Activated T-helper 2 cell treated with anti-CD3 and anti-CD28 coated beads, Interferon-gamma antibody, Interleukin-2, Interleukin-4, amounts not matched to agents 10 μg/mL and 5 μg/mL and 100 μg/mL, durations not matched to agents 14 hours and 24 hours and 36 hours (primary cell): Measurements from ENCODE around the gene WDR38. TPM values are rescaled to one million over a fixed set of nuclear protein-coding genes. Genes with fewer than 3 reads are reported as not detected.

ENCODE experiments used
- DNase-seq: peaks from one replicate; pipeline ENCODE4 v3.0.0; 2021; ENCODE audit warnings: low spot score
- H3K27ac Mint-ChIP-seq: one replicate; pipeline ENCODE4 v1.8.0; 2021; ENCODE audit warnings: mixed read lengths
- H3K27me3 Mint-ChIP-seq: one replicate; pipeline ENCODE4 v1.8.0; 2021; ENCODE audit warnings: low read depth, mixed read lengths
- H3K36me3 Mint-ChIP-seq: one replicate; pipeline ENCODE4 v1.8.0; 2021; ENCODE audit warnings: low read depth, mixed read lengths
- H3K4me1 Mint-ChIP-seq: one replicate; pipeline ENCODE4 v1.8.0; 2021; ENCODE audit warnings: low read depth, mixed read lengths
- H3K4me3 Mint-ChIP-seq: one replicate; pipeline ENCODE4 v1.8.0; 2021; ENCODE audit warnings: low read depth, mild to moderate bottlenecking, moderate library complexity, mixed read lengths
- H3K9me3 Mint-ChIP-seq: one replicate; pipeline ENCODE4 v1.8.0; 2021; ENCODE audit warnings: mixed read lengths
- intact Hi-C: fragments of 100-400 bp; cut with micrococcal nuclease; formaldehyde crosslinking; loops from one replicate; pipeline ENCODE4 v1.15.1; 2023
- total RNA-seq: library from RNA; stranded (reverse); gene quantifications from 2 replicates; pipeline ENCODE4 v1.2.3, GENCODE V29; 2022

WDR38 gene
- total RNA-seq, 1 donor from 2014 or later, result not detected

- peaks cover 39% of the 10 kb centered on the region for H3K4me1 Mint-ChIP-seq
- intact Hi-C loops, result loop anchor here (1.0 to 5.0 kb wide), 6 partner anchors 8 to 391 kb away; partner anchors contain the start of genes ARPC5L, GAPVD1, GOLGA1 and HSPA5
- no peaks in the 10 kb centered on the region for H3K27me3 Mint-ChIP-seq
- peaks cover 52% of the 10 kb centered on the region for H3K36me3 Mint-ChIP-seq
- peak overlapping the region; percentile 98 for H3K27ac Mint-ChIP-seq
- DNase-seq, result peak; percentile 71
- H3K9me3 Mint-ChIP-seq, result no peaks in the 10 kb centered on the region
- H3K4me3 Mint-ChIP-seq, result peak overlapping the region; percentile 99
Measured at GRCh38 chr9:124869986-124870560, 16.8 kb downstream of the WDR38 start.

- DNase-seq, result no peak
- peaks cover 59% of the 10 kb centered on the region for H3K36me3 Mint-ChIP-seq
- intact Hi-C loops, result loop anchor here (1.0 to 5.0 kb wide), 6 partner anchors 8 to 390 kb away; partner anchors contain the start of genes ARPC5L, GAPVD1, GOLGA1 and HSPA5
- peaks cover 39% of the 10 kb centered on the region for H3K4me1 Mint-ChIP-seq
- H3K4me3 Mint-ChIP-seq, result peak overlapping the region; percentile 99
- H3K27ac Mint-ChIP-seq, result peak overlapping the region; percentile 98
- H3K9me3 Mint-ChIP-seq, result no peaks in the 10 kb centered on the region
- no peaks in the 10 kb centered on the region for H3K27me3 Mint-ChIP-seq
Measured at GRCh38 chr9:124870723-124871122, 17.5 kb downstream of the WDR38 start.

- Mint-ChIP-seq H3K4me1 (peaks cover 39% of the 10 kb centered on the region), H3K4me3 (peak overlapping the region; percentile 99), H3K27ac (peak overlapping the region; percentile 98), H3K36me3 (peaks cover 62% of the 10 kb centered on the region), H3K9me3 (no peaks in the 10 kb centered on the region), H3K27me3 (no peaks in the 10 kb centered on the region)
- no peak for DNase-seq
- intact Hi-C loops, result loop anchor here (2.0 to 5.0 kb wide), 4 partner anchors 24 to 390 kb away; partner anchors contain the start of genes GAPVD1, HSPA5 and PPP6C
Measured at GRCh38 chr9:124871156-124871561, 17.9 kb downstream of the WDR38 start.

GRCh38 chr9:124873664-124874063, 20.4 kb downstream of the WDR38 start:
- intact Hi-C loops, result loop anchor here (5.0 kb wide), 1 partner anchor 314 kb away; the partner anchor contains the start of gene PPP6C
- Mint-ChIP-seq H3K4me3 (no peak overlapping the region), H3K27ac (no peak overlapping the region), H3K4me1 (peaks cover 36% of the 10 kb centered on the region), H3K9me3 (no peaks in the 10 kb centered on the region), H3K36me3 (peaks cover 79% of the 10 kb centered on the region), H3K27me3 (no peaks in the 10 kb centered on the region)
- no peak for DNase-seq

- Mint-ChIP-seq H3K36me3 (peaks cover 85% of the 10 kb centered on the region), H3K9me3 (no peaks in the 10 kb centered on the region), H3K4me3 (no peak overlapping the region), H3K4me1 (peaks cover 33% of the 10 kb centered on the region), H3K27me3 (no peaks in the 10 kb centered on the region), H3K27ac (no peak overlapping the region)
- intact Hi-C loops, result no loop called here
- no peak for DNase-seq
Measured at GRCh38 chr9:124875501-124875900, 22.2 kb downstream of the WDR38 start.

- no peak overlapping the region for H3K4me3 Mint-ChIP-seq
- intact Hi-C loops, result no loop called here
Measured at GRCh38 chr9:124877021-124877782, 23.9 kb downstream of the WDR38 start.

GRCh38 chr9:124878021-124878420, 24.8 kb downstream of the WDR38 start:
- Mint-ChIP-seq H3K36me3 (peaks cover 71% of the 10 kb centered on the region), H3K4me3 (no peak overlapping the region), H3K27ac (no peak overlapping the region), H3K4me1 (peaks cover 10% of the 10 kb centered on the region), H3K9me3 (no peaks in the 10 kb centered on the region), H3K27me3 (no peaks in the 10 kb centered on the region)
- intact Hi-C loops, result no loop called here
- no peak for DNase-seq

More at GRCh38 chr9:124877021-124877782, 23.9 kb downstream of the WDR38 start:
- DNase-seq, result no peak
- Mint-ChIP-seq H3K27me3 (no peaks in the 10 kb centered on the region), H3K27ac (peak overlapping the region; percentile 53), H3K9me3 (no peaks in the 10 kb centered on the region), H3K4me1 (peaks cover 17% of the 10 kb centered on the region), H3K36me3 (peaks cover 78% of the 10 kb centered on the region)

- H3K27me3 Mint-ChIP-seq, result no peaks in the 10 kb centered on the region
- H3K36me3 Mint-ChIP-seq, result peaks cover 66% of the 10 kb centered on the region
Measured at GRCh38 chr9:124878518-124878917, 25.3 kb downstream of the WDR38 start.

GRCh38 chr9:124879226-124879625, 26.0 kb downstream of the WDR38 start:
- Mint-ChIP-seq H3K4me1 (peaks cover 5% of the 10 kb centered on the region), H3K27me3 (no peaks in the 10 kb centered on the region), H3K27ac (no peak overlapping the region), H3K4me3 (no peak overlapping the region), H3K9me3 (no peaks in the 10 kb centered on the region), H3K36me3 (peaks cover 64% of the 10 kb centered on the region)
- intact Hi-C loops, result no loop called here
- DNase-seq, result no peak

More at GRCh38 chr9:124878518-124878917, 25.3 kb downstream of the WDR38 start:
- Mint-ChIP-seq H3K27ac (no peak overlapping the region), H3K9me3 (no peaks in the 10 kb centered on the region), H3K4me1 (peaks cover 6% of the 10 kb centered on the region), H3K4me3 (no peak overlapping the region)
- DNase-seq, result no peak
- intact Hi-C loops, result no loop called here

GRCh38 chr9:124880501-124880900, 27.2 kb downstream of the WDR38 start:
- no peaks in the 10 kb centered on the region for H3K9me3 Mint-ChIP-seq
- intact Hi-C loops, result no loop called here
- no peak for DNase-seq
- no peak overlapping the region for H3K4me3 Mint-ChIP-seq
- peaks cover 62% of the 10 kb centered on the region for H3K36me3 Mint-ChIP-seq
- H3K4me1 Mint-ChIP-seq, result peaks cover 4% of the 10 kb centered on the region
- no peaks in the 10 kb centered on the region for H3K27me3 Mint-ChIP-seq
- no peak overlapping the region for H3K27ac Mint-ChIP-seq

GRCh38 chr9:124881138-124881743, 28.0 kb downstream of the WDR38 start:
- H3K4me3 Mint-ChIP-seq, result no peak overlapping the region
- DNase-seq, result no peak
- intact Hi-C loops, result no loop called here
- no peaks in the 10 kb centered on the region for H3K27me3 Mint-ChIP-seq
- no peaks in the 10 kb centered on the region for H3K9me3 Mint-ChIP-seq
- H3K36me3 Mint-ChIP-seq, result peaks cover 63% of the 10 kb centered on the region
- H3K27ac Mint-ChIP-seq, result no peak overlapping the region
- peaks cover 4% of the 10 kb centered on the region for H3K4me1 Mint-ChIP-seq

GRCh38 chr9:124882231-124882630, 29.0 kb downstream of the WDR38 start:
- Mint-ChIP-seq H3K27me3 (no peaks in the 10 kb centered on the region), H3K27ac (no peak overlapping the region), H3K9me3 (no peaks in the 10 kb centered on the region), H3K4me3 (no peak overlapping the region), H3K4me1 (no peaks in the 10 kb centered on the region), H3K36me3 (peaks cover 63% of the 10 kb centered on the region)
- DNase-seq, result no peak
- intact Hi-C loops, result no loop called here

- H3K4me1 Mint-ChIP-seq, result no peaks in the 10 kb centered on the region
- intact Hi-C loops, result no loop called here
- DNase-seq, result no peak
- H3K27me3 Mint-ChIP-seq, result no peaks in the 10 kb centered on the region
- no peaks in the 10 kb centered on the region for H3K9me3 Mint-ChIP-seq
- peak overlapping the region; percentile 46 for H3K27ac Mint-ChIP-seq
- no peak overlapping the region for H3K4me3 Mint-ChIP-seq
- peaks cover 51% of the 10 kb centered on the region for H3K36me3 Mint-ChIP-seq
Measured at GRCh38 chr9:124884376-124884775, 31.1 kb downstream of the WDR38 start.
